Astrocyte of the spinal cord (primary cell): Measurements from ENCODE around the gene HK2.

ENCODE experiments used
- DNase-seq: peaks from one replicate; pipeline ENCODE4 v3.0.0; 2011; ENCODE audit warnings: low read depth, low spot score
- H3K4me3 ChIP-seq: 2 replicates; pipeline ENCODE4 v1.5.1; 2011; ENCODE audit warnings: low read depth, mild to moderate bottlenecking, low read length, moderate library complexity
- CTCF ChIP-seq: IDR thresholded peaks from 2 replicates; pipeline ENCODE4 v1.5.1; 2012; ENCODE audit warnings: low read depth, mild to moderate bottlenecking, low read length, inconsistent platforms
- in situ Hi-C: cut with HindIII; loops from 2 replicates; pipeline ENCODE4 v1.10.0; 2017; ENCODE audit warnings: low sequenced_read_pairs

HK2 gene

GRCh38 chr2:74834792-74835755, 1.1 kb downstream of the HK2 start:
- peak; percentile 42 for DNase-seq
- in situ Hi-C loops = no loop called here
- H3K4me3 ChIP-seq = peak overlapping the region; percentile 54
- no peak for TF ChIP-seq CTCF

- TF ChIP-seq CTCF = peak; percentile 71
- in situ Hi-C loops = no loop called here
- DNase-seq = peak; percentile 47
- peak overlapping the region; percentile 54 for H3K4me3 ChIP-seq
These were observed 2.1 kb downstream of the HK2 start for GRCh38 chr2:74835831-74836674.

- in situ Hi-C loops = no loop called here
- H3K4me3 ChIP-seq = no peak overlapping the region
- DNase-seq = no peak
- no peak for TF ChIP-seq CTCF
These were observed 2.9 kb downstream of the HK2 start for GRCh38 chr2:74836675-74837401.

- in situ Hi-C loops = no loop called here
- no peak overlapping the region for H3K4me3 ChIP-seq
- no peak for TF ChIP-seq CTCF
- no peak for DNase-seq
These were observed 7.7 kb downstream of the HK2 start for GRCh38 chr2:74841641-74842040.

- peak; percentile 65 for DNase-seq
- in situ Hi-C loops = no loop called here
- TF ChIP-seq CTCF = no peak
- H3K4me3 ChIP-seq = no peak overlapping the region
These were observed 9.5 kb downstream of the HK2 start for GRCh38 chr2:74843433-74843832.

- TF ChIP-seq CTCF = no peak
- in situ Hi-C loops = no loop called here
- no peak overlapping the region for H3K4me3 ChIP-seq
- DNase-seq = peak; percentile 74
These were observed 10.0 kb downstream of the HK2 start for GRCh38 chr2:74843899-74844298.
